ENCODE results near the gene SRGAP2C.
A peak's percentile ranks its signal among the peaks of the same experiment; 100 is the strongest.
"Not testable (repeated sequence)": the region's sequence is repeated elsewhere in the genome, so short reads cannot be mapped to it uniquely, and the experiment has no call there.

Gene SRGAP2C

DNA sequence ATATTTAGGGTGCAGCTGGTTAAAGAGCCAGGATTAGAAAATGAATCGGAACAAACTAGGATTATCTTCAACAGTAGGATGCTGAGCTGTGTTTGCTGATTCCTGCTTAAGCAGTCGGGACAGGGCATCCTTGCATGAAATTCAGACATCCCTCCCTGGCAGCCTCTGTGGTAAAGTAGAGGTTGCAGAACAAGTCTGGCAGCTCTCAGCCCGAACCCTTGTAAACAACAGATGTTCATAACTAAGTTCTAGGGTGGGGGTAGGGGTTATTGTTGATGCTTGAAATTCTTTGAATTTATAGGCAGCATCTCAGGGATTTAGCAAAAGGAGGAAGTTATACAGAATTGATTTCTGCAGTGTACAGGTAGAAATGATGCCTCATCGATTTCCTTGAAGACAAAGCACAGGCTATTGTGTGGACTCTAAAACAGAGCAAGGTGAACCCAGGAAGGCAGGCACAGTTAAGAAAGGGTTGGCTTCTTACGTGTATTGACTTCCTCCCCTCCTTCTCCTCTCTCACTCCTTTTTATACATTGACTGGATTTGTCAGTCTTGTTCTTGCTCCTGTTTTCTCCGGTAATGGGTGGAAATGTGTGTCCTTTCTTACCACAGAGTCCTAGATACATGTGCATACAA lies 114.9 kb downstream of the SRGAP2C start:
- not testable (repeated sequence) for H3K36me3 Mint-ChIP-seq (ENCODE audit: low read depth); H3K4me3 Mint-ChIP-seq; H3K4me1 Mint-ChIP-seq (ENCODE audit: low read depth); H3K27me3 Mint-ChIP-seq (ENCODE audit: low read depth); DNase-seq (ENCODE audit: low spot score); H3K27ac Mint-ChIP-seq; H3K9me3 Mint-ChIP-seq

- H3K4me3 Mint-ChIP-seq; H3K4me1 Mint-ChIP-seq (ENCODE audit: low read depth); H3K27ac Mint-ChIP-seq; H3K36me3 Mint-ChIP-seq (ENCODE audit: low read depth); DNase-seq (ENCODE audit: low spot score); H3K27me3 Mint-ChIP-seq (ENCODE audit: low read depth); H3K9me3 Mint-ChIP-seq: not testable (repeated sequence)
Measured at GRCh38 chr1:121301876-121302275, 117.1 kb downstream of the SRGAP2C start.

GRCh38 chr1:121307759-121308158 lies 123.0 kb downstream of the SRGAP2C start:
- not testable (repeated sequence) for H3K9me3 Mint-ChIP-seq; H3K27ac Mint-ChIP-seq; H3K4me1 Mint-ChIP-seq (ENCODE audit: low read depth); H3K27me3 Mint-ChIP-seq (ENCODE audit: low read depth); H3K36me3 Mint-ChIP-seq (ENCODE audit: low read depth); H3K4me3 Mint-ChIP-seq; DNase-seq (ENCODE audit: low spot score)

DNA sequence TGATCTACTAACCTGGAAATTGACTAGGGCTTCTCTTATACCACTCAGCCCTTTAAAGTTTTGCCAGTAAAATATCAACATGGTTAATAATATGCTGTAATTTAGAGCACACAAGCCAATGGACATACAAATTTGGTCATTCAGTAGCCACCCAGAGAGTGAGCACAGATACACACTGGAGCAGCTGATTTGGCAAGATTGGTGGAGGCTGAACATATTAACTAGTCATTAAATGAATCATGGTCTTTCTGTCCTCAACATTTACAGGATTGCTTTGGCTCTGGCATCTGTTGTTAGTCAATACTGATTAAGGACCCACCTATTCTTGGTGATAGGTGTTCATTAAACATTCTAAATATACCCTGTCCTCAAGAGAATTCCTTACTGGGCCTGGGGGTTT lies 130.7 kb downstream of the SRGAP2C start:
- H3K27me3 Mint-ChIP-seq (ENCODE audit: low read depth); DNase-seq (ENCODE audit: low spot score); H3K4me1 Mint-ChIP-seq (ENCODE audit: low read depth); H3K27ac Mint-ChIP-seq; H3K36me3 Mint-ChIP-seq (ENCODE audit: low read depth); H3K9me3 Mint-ChIP-seq; H3K4me3 Mint-ChIP-seq: not testable (repeated sequence)

DNA sequence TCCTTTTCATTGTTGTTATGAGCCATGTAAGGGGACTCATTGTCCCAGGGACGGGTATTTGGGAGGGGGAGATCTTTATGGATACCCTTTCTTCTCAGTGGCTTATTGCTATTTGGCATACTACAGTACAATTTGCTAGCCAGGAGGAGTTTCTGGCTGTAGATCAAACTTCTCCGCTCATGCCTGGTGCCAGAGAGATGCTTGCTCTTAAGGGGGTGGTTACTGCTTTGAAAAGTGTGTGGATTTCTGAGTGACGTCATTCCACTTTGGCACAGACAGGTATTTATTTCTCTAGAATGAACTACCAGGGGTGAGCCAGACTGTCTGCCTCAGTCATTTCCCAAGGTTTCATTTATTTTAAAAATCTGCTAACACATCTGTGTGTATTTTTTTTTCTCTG lies 131.3 kb downstream of the SRGAP2C start:
- DNase-seq (ENCODE audit: low spot score); H3K9me3 Mint-ChIP-seq; H3K27ac Mint-ChIP-seq: not testable (repeated sequence)

DNA sequence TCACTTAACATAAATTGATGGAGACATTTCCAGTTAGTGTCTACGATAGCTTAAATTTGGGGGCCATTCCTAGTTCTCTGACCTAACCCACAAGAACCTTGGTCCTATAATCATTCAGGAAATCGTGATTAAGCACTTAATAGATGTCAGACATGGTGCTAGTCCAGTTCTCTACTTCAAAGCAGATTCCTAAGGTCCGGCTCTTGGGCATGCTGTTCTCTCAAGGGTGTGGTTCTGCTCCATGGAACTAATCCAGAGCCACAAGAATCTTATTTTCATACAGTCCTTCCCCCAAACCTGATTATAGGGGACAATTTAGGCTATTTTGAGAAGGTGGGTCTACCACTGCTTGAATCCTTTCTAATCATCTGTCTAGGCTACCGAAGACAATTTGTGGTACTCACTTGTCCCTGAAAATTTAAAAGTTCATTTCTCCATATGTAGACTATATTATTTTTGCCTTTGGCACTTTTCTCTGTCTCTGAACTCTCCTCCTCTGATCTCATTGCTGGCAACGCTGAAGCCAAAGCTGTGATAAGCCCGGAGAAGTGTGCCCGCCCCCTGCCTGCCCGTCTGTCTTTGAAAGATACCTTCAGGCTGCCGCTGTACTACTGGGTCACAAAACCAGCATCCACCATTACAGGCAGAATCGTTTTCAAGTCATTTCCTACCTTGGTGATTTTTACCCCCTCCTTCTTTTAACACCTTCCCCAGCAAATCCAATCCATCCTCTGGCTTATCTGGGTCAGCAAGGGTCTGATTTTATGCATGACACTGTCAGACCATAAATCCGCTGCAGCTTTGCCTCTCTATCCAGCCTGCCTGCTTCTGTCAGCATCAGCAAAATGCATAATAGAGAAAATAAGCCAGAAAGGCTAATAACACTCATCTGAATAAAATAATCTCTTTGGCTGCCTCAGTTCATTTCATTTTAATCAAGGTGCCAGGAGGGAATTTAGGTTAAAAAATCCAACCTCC lies 133.0 kb downstream of the SRGAP2C start:
- not testable (repeated sequence) for DNase-seq (ENCODE audit: low spot score); H3K4me3 Mint-ChIP-seq; H3K27me3 Mint-ChIP-seq (ENCODE audit: low read depth); H3K9me3 Mint-ChIP-seq; H3K36me3 Mint-ChIP-seq (ENCODE audit: low read depth); H3K27ac Mint-ChIP-seq; H3K4me1 Mint-ChIP-seq (ENCODE audit: low read depth)

More for the DNA sequence above, 131.3 kb downstream of the SRGAP2C start:
- H3K4me3 Mint-ChIP-seq; H3K36me3 Mint-ChIP-seq (ENCODE audit: low read depth); H3K27me3 Mint-ChIP-seq (ENCODE audit: low read depth); H3K4me1 Mint-ChIP-seq (ENCODE audit: low read depth): not testable (repeated sequence)

DNA sequence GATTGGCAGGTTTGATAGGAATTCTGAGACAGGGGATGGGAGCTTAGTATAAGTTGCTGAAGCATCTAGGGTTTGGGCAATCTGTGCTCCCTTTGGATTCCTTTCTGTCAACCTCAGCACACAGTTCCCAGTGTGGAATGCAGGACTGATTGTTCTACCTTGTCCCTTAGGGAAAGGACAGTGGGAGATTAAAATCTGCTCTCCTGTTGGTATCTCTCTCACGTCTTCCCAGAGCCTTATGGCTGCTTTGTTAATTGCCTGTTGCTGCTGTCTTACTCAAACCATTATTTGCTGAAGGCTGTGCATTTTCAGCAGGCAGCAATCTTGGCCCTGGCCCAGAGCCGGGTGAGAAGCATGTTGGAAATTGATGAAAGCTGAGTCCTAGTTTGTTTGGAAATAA lies 133.9 kb downstream of the SRGAP2C start:
- not testable (repeated sequence) for DNase-seq (ENCODE audit: low spot score); H3K27me3 Mint-ChIP-seq (ENCODE audit: low read depth); H3K27ac Mint-ChIP-seq; H3K4me3 Mint-ChIP-seq; H3K9me3 Mint-ChIP-seq; H3K36me3 Mint-ChIP-seq (ENCODE audit: low read depth); H3K4me1 Mint-ChIP-seq (ENCODE audit: low read depth)

GRCh38 chr1:121321660-121322059 lies 136.9 kb downstream of the SRGAP2C start:
- not testable (repeated sequence) for H3K27me3 Mint-ChIP-seq (ENCODE audit: low read depth); H3K4me1 Mint-ChIP-seq (ENCODE audit: low read depth); H3K4me3 Mint-ChIP-seq; H3K36me3 Mint-ChIP-seq (ENCODE audit: low read depth); H3K27ac Mint-ChIP-seq; DNase-seq (ENCODE audit: low spot score); H3K9me3 Mint-ChIP-seq

- H3K27ac Mint-ChIP-seq; DNase-seq (ENCODE audit: low spot score); H3K9me3 Mint-ChIP-seq; H3K4me3 Mint-ChIP-seq; H3K27me3 Mint-ChIP-seq (ENCODE audit: low read depth); H3K36me3 Mint-ChIP-seq (ENCODE audit: low read depth); H3K4me1 Mint-ChIP-seq (ENCODE audit: low read depth): not testable (repeated sequence)
Measured at GRCh38 chr1:121324726-121325125, 140.0 kb downstream of the SRGAP2C start.

- H3K4me3 Mint-ChIP-seq; H3K27ac Mint-ChIP-seq; H3K4me1 Mint-ChIP-seq (ENCODE audit: low read depth); H3K9me3 Mint-ChIP-seq; DNase-seq (ENCODE audit: low spot score); H3K36me3 Mint-ChIP-seq (ENCODE audit: low read depth); H3K27me3 Mint-ChIP-seq (ENCODE audit: low read depth): not testable (repeated sequence)
Measured at GRCh38 chr1:121332141-121332540, 147.4 kb downstream of the SRGAP2C start.

DNA sequence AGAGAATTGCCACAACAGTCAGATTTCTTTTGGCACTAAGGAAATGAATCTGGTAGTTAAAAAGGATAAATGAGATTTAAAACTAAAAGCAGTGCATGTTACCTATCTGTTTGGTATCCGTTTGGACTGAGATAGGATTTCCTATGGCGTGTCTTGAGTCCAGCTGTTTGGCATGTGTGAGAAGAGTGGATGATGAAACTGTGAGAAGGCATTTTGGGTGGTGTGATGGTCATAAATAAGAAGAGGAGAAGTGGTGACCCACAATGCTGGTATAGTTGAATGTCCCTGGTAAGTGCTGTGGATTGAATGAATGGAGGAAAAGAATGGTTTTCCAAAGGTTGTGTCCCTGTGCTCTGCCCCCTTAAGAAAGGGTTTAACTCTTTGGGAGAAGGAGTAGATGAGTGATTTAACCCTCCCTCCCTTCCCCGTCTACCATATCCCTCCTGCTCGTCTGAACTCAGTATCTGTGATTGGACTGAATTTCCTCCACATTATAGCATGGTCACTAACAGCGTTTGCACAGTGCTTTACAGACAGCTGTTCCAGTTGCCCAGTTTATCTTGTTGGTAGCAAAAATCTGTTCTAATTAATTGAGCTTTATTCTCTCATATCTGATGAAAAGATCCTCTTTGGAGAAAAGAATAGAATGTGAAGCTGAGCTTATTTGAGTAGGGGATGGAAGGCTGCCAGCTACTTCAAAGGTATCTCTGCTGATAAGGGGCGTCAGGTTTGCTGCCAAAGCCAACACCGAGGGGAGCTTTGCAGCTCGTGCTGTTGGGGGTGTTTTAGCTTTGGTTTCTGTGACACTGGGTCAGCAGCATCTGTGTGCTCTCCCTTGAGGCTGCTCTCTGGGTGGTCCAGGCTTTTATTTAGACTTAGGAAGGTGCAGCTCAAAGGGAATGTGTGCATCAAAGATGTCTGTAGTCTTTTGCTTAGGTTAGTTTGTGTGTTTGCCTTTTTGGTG lies 148.1 kb downstream of the SRGAP2C start:
- not testable (repeated sequence) for H3K36me3 Mint-ChIP-seq (ENCODE audit: low read depth); H3K4me3 Mint-ChIP-seq; H3K27ac Mint-ChIP-seq; H3K9me3 Mint-ChIP-seq; H3K27me3 Mint-ChIP-seq (ENCODE audit: low read depth); DNase-seq (ENCODE audit: low spot score); H3K4me1 Mint-ChIP-seq (ENCODE audit: low read depth)

- H3K36me3 Mint-ChIP-seq (ENCODE audit: low read depth); H3K4me1 Mint-ChIP-seq (ENCODE audit: low read depth); H3K9me3 Mint-ChIP-seq; H3K4me3 Mint-ChIP-seq; H3K27me3 Mint-ChIP-seq (ENCODE audit: low read depth); H3K27ac Mint-ChIP-seq: not testable (repeated sequence)
- DNase-seq (ENCODE audit: low spot score), result peak; percentile 29
Measured at GRCh38 chr1:121337958-121338357, 153.2 kb downstream of the SRGAP2C start.

- H3K27me3 Mint-ChIP-seq (ENCODE audit: low read depth); H3K4me1 Mint-ChIP-seq (ENCODE audit: low read depth); H3K9me3 Mint-ChIP-seq; H3K27ac Mint-ChIP-seq; H3K4me3 Mint-ChIP-seq; H3K36me3 Mint-ChIP-seq (ENCODE audit: low read depth); DNase-seq (ENCODE audit: low spot score): not testable (repeated sequence)
Measured at GRCh38 chr1:121339611-121340010, 154.8 kb downstream of the SRGAP2C start.

Measured in T-helper 2 cell treated with Interferon-gamma antibody and Interleukin-4, amounts not matched to agents 5 μg/mL and 100 μg/mL, for 36 hours (primary cell).